ENCODE measurements around the gene TEKT1. TPM values are rescaled to one million over a fixed set of nuclear protein-coding genes. Genes with fewer than 3 reads are reported as not detected.
A peak's percentile ranks its signal among the peaks of the same experiment; 100 is the strongest.

Gene TEKT1
- total RNA-seq, 2 experiments from 2014 or later, result not detected

DNA sequence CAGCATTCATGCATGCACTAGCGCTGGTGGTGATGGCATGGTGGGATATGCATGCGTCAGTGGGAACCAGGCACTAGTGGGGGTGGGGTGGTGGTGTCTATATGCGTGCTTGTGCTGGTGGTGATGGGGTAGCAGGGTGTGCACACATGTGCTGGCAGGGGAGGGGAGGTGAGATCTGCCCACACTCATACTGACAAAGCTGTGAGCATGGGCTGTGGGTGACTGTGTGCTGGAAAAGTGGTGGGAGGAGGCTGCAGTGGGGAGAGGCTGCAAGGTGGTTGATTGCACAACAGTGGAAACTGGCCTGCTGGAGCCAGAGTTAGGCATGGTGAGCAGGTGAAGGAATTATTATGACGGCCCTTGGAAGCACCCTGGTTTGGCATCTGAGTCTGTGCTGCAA is 31.3 kb upstream of the TEKT1 start:
- ATAC-seq (ENCODE audit: poor library complexity) (no peak), DNase-seq (peak in 1 of 14 experiments; percentile 31)
- peaks cover 0 to 8% of the 10 kb centered on the region in 2 experiments for H3K27me3 ChIP-seq (ENCODE audit: control insufficient read depth in 1 of 2, insufficient read depth in 2 of 2, low read length in 2 of 2)
- H3K9me3 Mint-ChIP-seq, result no peaks in the 10 kb centered on the region
- H3K4me3 Mint-ChIP-seq, result no peak overlapping the region
- H3K36me3 Mint-ChIP-seq (ENCODE audit: low read depth), result no peaks in the 10 kb centered on the region
- TF ChIP-seq, protein P1, sequence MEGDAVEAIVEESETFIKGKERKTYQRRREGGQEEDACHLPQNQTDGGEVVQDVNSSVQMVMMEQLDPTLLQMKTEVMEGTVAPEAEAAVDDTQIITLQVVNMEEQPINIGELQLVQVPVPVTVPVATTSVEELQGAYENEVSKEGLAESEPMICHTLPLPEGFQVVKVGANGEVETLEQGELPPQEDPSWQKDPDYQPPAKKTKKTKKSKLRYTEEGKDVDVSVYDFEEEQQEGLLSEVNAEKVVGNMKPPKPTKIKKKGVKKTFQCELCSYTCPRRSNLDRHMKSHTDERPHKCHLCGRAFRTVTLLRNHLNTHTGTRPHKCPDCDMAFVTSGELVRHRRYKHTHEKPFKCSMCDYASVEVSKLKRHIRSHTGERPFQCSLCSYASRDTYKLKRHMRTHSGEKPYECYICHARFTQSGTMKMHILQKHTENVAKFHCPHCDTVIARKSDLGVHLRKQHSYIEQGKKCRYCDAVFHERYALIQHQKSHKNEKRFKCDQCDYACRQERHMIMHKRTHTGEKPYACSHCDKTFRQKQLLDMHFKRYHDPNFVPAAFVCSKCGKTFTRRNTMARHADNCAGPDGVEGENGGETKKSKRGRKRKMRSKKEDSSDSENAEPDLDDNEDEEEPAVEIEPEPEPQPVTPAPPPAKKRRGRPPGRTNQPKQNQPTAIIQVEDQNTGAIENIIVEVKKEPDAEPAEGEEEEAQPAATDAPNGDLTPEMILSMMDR (IDR thresholded peaks at IDR 0.05), result no peak
- ChIA-PET POLR2A (no interaction called here), CTCF (no interaction called here)
- no peak overlapping the region for H3K27ac Mint-ChIP-seq
- H3K4me1 ChIP-seq (ENCODE audit: insufficient read depth, low read length), result peaks cover 3% of the 10 kb centered on the region
- H3K27me3 Mint-ChIP-seq, result peaks cover 26% of the 10 kb centered on the region
- peaks cover 9% of the 10 kb centered on the region for H3K4me1 Mint-ChIP-seq (ENCODE audit: low read depth)
- no peaks in the 10 kb centered on the region for H3K9me3 ChIP-seq (ENCODE audit: control insufficient read depth in 1 of 2, insufficient read depth in 1 of 2, low read length in 2 of 2)
- no peak overlapping the region for H3K4me3 ChIP-seq (ENCODE audit: low read length)
- no peaks in the 10 kb centered on the region for H3K36me3 ChIP-seq (ENCODE audit: insufficient read depth, low read length)
- intact Hi-C loops (cut with DNase I, micrococcal nuclease), result no loop called here
- no peak overlapping the region for H3K27ac ChIP-seq (ENCODE audit: low read depth in 1 of 2, low read length in 2 of 2)

- peaks cover 9% of the 10 kb centered on the region for H3K4me1 Mint-ChIP-seq (ENCODE audit: low read depth)
- Histone ChIP-seq H3K27ac (ENCODE audit: low read depth in 1 of 2, low read length in 2 of 2) (no peak overlapping the region), H3K4me3 (ENCODE audit: low read length) (no peak overlapping the region), H3K27me3 (ENCODE audit: control insufficient read depth in 1 of 2, insufficient read depth in 2 of 2, low read length in 2 of 2) (peaks cover 0 to 8% of the 10 kb centered on the region in 2 experiments), H3K36me3 (ENCODE audit: insufficient read depth, low read length) (no peaks in the 10 kb centered on the region), H3K9me3 (ENCODE audit: control insufficient read depth in 1 of 2, insufficient read depth in 1 of 2, low read length in 2 of 2) (no peaks in the 10 kb centered on the region), H3K4me1 (ENCODE audit: insufficient read depth, low read length) (peaks cover 3% of the 10 kb centered on the region)
- H3K27ac Mint-ChIP-seq, result no peak overlapping the region
- CTCF ChIA-PET, result no interaction called here
- H3K27me3 Mint-ChIP-seq, result peaks cover 26% of the 10 kb centered on the region
- H3K9me3 Mint-ChIP-seq, result no peaks in the 10 kb centered on the region
- H3K4me3 Mint-ChIP-seq, result no peak overlapping the region
- no peaks in the 10 kb centered on the region for H3K36me3 Mint-ChIP-seq (ENCODE audit: low read depth)
- no peak for DNase-seq
- no peak for ATAC-seq (ENCODE audit: poor library complexity)
- TF ChIP-seq, protein P1 (IDR thresholded peaks at IDR 0.05), result no peak
- POLR2A ChIA-PET, result no interaction called here
- intact Hi-C loops (cut with DNase I, micrococcal nuclease), result no loop called here
These were observed 30.6 kb upstream of the TEKT1 start for GRCh38 chr17:6862122-6862521.

DNA sequence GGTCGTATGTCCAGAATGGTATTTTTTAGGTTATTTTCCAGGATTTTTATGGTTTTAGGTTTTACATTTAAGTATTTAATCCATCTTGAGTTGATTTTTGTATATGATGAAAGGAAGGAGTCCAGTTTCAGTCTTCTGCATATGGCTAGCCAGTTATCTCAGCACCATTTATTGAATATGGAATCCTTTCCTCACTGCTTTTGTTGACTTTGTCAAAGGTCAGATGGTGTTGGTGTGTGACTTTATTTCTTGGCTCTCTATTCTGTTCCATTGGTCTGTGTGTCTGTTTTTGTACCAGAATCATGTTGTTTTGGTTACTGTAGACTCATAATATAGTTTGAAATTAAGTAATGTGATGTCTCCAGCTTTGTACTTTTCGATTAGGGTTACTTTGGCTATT is 26.4 kb upstream of the TEKT1 start:
- H3K4me1 Mint-ChIP-seq (ENCODE audit: low read depth), result peaks cover 19% of the 10 kb centered on the region
- ChIA-PET CTCF (no interaction called here), POLR2A (no interaction called here)
- H3K36me3 ChIP-seq (ENCODE audit: insufficient read depth, low read length), result no peaks in the 10 kb centered on the region
- H3K4me1 ChIP-seq (ENCODE audit: insufficient read depth, low read length), result peaks cover 12% of the 10 kb centered on the region
- peaks cover 0 to 8% of the 10 kb centered on the region in 2 experiments for H3K27me3 ChIP-seq (ENCODE audit: control insufficient read depth in 1 of 2, insufficient read depth in 2 of 2, low read length in 2 of 2)
- no peak overlapping the region for H3K4me3 Mint-ChIP-seq
- no peaks in the 10 kb centered on the region for H3K9me3 Mint-ChIP-seq
- intact Hi-C loops (cut with DNase I, micrococcal nuclease), result no loop called here
- peaks cover 8% of the 10 kb centered on the region for H3K27me3 Mint-ChIP-seq
- no peak for ATAC-seq (ENCODE audit: poor library complexity)
- H3K4me3 ChIP-seq (ENCODE audit: low read length), result no peak overlapping the region
- no peaks in the 10 kb centered on the region for H3K9me3 ChIP-seq (ENCODE audit: control insufficient read depth in 1 of 2, insufficient read depth in 1 of 2, low read length in 2 of 2)
- DNase-seq, result no peak
- TF ChIP-seq, protein P1 (IDR thresholded peaks at IDR 0.05), result no peak
- H3K27ac ChIP-seq (ENCODE audit: low read depth in 1 of 2, low read length in 2 of 2), result no peak overlapping the region
- H3K36me3 Mint-ChIP-seq (ENCODE audit: low read depth), result no peaks in the 10 kb centered on the region
- H3K27ac Mint-ChIP-seq, result no peak overlapping the region
